Fibroblast of villous mesenchyme (primary cell): ENCODE data around the gene LIG4. TPM values are rescaled to one million over a fixed set of nuclear protein-coding genes. Genes with fewer than 3 reads are reported as not detected.

Experiments used
- DNase-seq: peaks from one replicate; pipeline ENCODE4 v3.0.0-alpha.2; 2010; ENCODE audit warnings: low read depth
- H3K4me3 ChIP-seq: 2 replicates; pipeline ENCODE4 v1.5.1; 2011; ENCODE audit warnings: low read depth, mild to moderate bottlenecking, low read length
- total RNA-seq: library from RNA; depleted of rRNA; stranded (reverse); fragments of >200 nt; gene quantifications from 2 replicates; pipeline ENCODE4 v1.2.3, GENCODE V29; 2012
- TF ChIP-seq, protein P1 (sequence below): IDR thresholded peaks from 2 replicates; pipeline ENCODE4 v1.5.1; 2012; ENCODE audit warnings: low read depth, mild to moderate bottlenecking, low read length; ENCODE audit not compliant: insufficient read depth

The LIG4 gene
- total RNA-seq, 1 donor, result 19.0 TPM

DNA sequence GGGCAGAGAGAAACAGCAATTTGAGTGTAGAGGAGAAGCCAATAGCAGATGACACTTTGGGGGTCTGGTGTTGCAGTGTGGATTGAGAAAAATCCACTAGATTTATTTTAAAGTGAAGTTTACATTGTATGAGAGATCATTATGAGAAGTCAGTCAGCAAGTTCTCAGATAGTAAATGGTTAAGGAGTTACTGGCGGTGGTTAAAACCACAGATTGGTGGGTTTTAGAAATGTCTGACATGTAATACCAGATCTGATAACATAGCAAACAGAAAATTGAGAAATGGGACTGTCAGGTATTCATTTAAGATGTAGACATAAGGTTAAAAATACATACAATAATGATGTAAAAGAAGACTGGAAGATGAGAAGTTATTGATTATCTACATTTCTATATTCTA, 10.1 kb upstream of the LIG4 start:
- H3K4me3 ChIP-seq, result no peak overlapping the region

DNA sequence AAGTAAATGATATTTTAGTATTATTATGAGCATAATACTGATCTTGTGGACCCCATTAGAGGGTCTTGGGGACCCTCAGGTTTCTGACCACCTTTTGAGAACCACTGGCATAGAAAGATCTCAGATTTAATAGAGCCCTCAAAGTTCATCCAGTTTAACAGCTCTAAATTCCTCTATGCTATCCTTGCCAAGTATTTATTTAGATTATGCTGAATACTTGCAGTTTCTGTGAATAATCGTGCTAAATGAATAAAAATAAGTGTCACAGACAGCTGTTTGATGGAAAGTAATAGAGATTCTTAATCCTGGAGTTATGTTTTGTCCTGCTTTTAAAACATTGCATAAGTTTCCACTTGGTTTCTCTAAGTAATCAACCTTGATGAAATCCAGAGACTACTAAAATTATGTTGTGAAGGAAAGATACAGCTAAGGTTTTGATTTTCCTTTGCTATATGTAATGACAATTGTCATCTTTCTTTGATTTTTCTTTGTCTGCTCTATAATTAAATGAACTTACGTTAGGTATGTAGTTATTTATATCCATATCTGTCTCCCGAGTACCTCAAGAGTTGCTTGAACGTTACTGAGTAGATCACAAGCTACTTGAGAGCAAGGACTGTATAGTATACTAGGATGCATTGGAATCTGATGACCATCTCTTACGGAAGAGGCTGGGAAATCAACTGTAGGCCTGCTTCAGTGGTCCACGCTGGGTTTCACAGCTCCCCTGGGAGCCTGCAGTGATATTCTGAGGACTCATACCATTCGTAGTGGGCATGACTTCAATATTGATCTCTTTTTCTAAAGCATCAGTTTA, 8.6 kb upstream of the LIG4 start:
- no peak overlapping the region for H3K4me3 ChIP-seq
- DNase-seq, result peak; percentile 48
- TF ChIP-seq, protein P1, sequence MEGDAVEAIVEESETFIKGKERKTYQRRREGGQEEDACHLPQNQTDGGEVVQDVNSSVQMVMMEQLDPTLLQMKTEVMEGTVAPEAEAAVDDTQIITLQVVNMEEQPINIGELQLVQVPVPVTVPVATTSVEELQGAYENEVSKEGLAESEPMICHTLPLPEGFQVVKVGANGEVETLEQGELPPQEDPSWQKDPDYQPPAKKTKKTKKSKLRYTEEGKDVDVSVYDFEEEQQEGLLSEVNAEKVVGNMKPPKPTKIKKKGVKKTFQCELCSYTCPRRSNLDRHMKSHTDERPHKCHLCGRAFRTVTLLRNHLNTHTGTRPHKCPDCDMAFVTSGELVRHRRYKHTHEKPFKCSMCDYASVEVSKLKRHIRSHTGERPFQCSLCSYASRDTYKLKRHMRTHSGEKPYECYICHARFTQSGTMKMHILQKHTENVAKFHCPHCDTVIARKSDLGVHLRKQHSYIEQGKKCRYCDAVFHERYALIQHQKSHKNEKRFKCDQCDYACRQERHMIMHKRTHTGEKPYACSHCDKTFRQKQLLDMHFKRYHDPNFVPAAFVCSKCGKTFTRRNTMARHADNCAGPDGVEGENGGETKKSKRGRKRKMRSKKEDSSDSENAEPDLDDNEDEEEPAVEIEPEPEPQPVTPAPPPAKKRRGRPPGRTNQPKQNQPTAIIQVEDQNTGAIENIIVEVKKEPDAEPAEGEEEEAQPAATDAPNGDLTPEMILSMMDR, result no peak

More for the DNA sequence above, 10.1 kb upstream of the LIG4 start:
- peak; percentile 18 for DNase-seq
- TF ChIP-seq, protein P1, result no peak

DNA sequence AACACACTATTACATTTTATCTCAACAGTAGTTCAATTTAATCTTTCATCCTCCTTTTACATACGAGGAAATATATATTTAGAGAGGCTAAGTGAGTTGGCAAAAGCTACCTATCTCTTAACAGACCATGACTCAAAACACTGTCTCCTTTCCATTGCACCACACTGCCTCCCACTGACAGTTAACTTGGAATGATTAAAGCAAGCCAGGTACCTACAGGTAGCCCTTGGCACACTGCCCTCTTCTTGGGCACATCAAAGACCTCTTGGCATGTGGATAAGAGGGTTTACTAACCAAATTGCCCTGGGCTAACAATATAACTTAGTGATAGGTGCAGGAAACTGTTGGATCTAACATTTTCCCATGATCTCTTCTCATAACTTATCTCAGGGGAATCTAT, 4.7 kb upstream of the LIG4 start:
- TF ChIP-seq, protein P1, result no peak
- no peak overlapping the region for H3K4me3 ChIP-seq
- DNase-seq, result no peak

DNA sequence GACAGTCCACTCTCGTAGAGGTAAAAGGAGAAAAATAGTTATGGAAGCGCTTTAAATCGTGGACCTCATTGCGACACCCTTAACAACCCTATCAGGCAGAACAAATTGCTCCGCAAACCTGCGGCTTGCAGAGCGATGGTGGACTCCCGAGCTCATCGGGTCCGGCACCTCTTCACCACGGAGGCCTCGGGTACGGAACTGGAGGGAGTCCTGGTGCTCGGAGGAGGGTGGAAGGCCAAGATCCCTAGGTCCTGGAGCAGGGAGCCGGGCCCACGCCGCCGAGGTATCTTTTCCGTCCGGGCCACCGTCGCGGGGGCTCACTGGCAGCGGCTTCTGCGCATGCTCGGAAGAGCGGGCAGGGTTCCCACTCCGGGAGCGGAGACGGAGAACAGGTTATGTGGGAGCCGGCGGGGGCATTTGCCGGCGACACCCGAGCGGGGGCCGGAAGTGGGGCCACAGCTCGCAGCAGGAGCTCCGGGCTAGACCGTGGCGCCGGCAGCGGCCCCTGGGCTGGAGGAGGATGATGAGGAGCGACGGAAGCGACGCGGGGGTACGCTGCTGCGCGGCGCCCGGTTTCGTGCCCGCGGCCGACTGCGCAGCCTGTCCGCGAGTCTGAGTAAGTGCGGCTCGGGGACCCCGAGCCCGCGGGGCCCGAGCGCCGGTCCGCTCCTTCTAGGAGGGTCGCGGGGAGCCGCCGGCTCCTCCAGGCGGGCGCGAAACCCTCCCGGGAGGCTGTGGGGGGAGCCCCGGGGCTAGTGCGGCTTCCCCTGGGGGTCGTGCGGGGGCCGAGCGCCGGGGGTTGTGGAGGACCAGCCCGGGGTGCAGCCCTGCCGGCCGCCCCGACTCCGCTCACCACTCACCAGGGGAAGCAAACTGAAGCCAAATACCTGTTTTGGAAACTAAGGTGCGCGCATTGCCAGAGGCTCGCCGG, 3.0 kb upstream of the LIG4 start, which contains the start of gene ABHD13:
Gene ABHD13 (plus strand): TSS at position 349 of the 931 bp plus-strand sequence. CDS start 10,827 bp downstream, outside the sequence.
- DNase-seq, result peak; percentile 91
- TF ChIP-seq, protein P1, result no peak
- peak within 1 kb of the TSS; percentile 84 for H3K4me3 ChIP-seq

DNA sequence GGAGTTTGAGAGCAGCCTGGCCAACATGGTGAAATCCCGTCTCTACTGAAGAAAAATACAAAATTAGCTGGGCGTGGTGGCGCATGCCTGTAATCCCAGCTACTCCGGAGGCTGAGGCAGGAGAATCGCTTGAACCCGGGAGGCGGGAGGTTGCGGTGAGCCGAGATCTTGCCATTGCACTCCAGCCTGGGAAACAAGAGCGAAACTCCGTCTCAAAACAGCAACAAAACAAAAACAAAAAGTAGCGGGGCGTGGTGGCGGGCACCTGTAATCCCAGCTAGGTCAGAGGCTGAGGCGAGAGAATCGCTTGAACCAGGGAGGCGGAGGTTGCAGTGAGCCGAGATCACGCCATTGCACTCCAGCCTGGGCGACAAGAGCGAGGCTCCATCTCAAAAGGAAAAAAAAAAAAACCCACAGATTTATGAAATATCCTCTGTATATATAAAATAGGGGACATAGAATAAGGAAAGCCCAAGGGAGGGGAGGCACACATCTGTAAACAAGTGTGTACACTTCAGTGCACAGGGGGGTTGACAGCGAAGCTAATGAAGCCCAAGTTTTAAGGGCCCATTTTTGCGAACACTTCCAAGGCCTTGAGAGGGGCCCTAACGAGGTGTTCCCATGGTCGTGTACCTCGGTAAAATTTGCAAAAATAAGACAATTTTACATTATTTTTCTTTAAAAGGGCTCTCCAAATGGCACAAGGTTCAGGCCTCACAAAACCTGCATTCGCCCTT, 2.1 kb upstream of the LIG4 start:
- peak; percentile 6 for DNase-seq
- peak overlapping the region; percentile 84 for H3K4me3 ChIP-seq

DNA sequence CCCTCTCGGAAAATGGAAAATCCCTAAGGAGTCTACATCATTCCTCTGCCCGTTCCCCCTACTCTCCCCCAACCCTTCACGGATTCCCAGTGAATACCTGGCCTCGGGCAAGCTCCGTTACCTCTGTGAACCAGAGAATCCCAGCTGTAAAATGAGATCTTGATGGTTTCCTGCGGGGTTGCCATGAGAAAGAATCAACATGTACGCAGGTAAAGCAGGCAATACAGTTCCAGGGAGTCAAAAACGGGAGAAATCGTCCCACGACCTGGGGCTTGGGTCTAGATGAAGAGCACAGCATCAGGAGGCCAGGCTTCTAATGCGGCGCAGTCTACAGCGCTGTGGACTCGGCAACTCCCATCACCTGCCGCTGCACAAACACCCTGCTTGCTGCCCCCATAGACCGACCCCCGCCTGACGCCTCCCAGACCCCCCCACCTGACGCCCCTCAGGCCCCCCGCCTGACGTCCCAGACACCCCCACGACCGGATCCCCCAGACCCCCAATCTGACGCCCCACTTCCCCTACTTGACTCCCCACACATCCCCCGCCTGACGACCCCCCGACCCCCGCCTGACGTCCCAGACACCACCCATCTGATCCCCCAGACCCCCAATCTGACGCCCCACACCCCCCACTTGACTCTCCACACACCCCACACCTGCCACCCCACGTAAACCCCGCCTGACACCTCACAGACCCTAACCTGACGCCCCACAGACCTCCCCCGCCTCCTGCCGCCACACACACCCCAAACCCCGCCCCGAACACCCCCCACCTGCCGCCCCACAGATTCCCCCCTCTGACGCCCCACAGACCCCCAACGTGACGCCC, 680 bp downstream of the LIG4 start:
- DNase-seq, result no peak
- peak overlapping the region; percentile 65 for H3K4me3 ChIP-seq
- TF ChIP-seq, protein P1, result no peak
